Measurements from ENCODE around the gene RMRP.

GRCh38 chr9:35682051-35682450 is 24.2 kb upstream of the RMRP start:
- TF ChIP-seq FOXA1 (IDR thresholded peaks at IDR 0.05) (no peak), SP1 (IDR thresholded peaks at IDR 0.05) (no peak), ARNT (IDR thresholded peaks at IDR 0.05) (no peak), HDGF (IDR thresholded peaks at IDR 0.05; ENCODE audit: borderline replicate concordance) (no peak), TARDBP (IDR thresholded peaks at IDR 0.05) (no peak), FOXM1 (IDR thresholded peaks at IDR 0.05; ENCODE audit: borderline replicate concordance) (no peak), SUZ12 (IDR thresholded peaks at IDR 0.05) (no peak), NFRKB (IDR thresholded peaks at IDR 0.05) (no peak)
- TF ChIP-seq, protein P1, sequence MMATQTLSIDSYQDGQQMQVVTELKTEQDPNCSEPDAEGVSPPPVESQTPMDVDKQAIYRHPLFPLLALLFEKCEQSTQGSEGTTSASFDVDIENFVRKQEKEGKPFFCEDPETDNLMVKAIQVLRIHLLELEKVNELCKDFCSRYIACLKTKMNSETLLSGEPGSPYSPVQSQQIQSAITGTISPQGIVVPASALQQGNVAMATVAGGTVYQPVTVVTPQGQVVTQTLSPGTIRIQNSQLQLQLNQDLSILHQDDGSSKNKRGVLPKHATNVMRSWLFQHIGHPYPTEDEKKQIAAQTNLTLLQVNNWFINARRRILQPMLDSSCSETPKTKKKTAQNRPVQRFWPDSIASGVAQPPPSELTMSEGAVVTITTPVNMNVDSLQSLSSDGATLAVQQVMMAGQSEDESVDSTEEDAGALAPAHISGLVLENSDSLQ (IDR thresholded peaks at IDR 0.05) = no peak
